DND-41 (cell line): ENCODE measurements around the gene MAGIX.

ENCODE experiments used
- ATAC-seq: fragments of 200-7000 bp; cut with Tn5 transposase; 3 replicates; pipeline ENCODE4 v1.9.1; 2021; ENCODE audit warnings: low read depth; ENCODE audit not compliant: insufficient read depth
- DNase-seq: peaks from one replicate; pipeline ENCODE4 v3.0.0-alpha.2; 2020
- H2AFZ ChIP-seq: 2 replicates; pipeline ENCODE4 v1.6.0; 2012; ENCODE audit warnings: low read depth, low read length
- H3K27ac ChIP-seq: 2 replicates; pipeline ENCODE4 v1.5.1; 2012; ENCODE audit warnings: low read length, inconsistent platforms
- H3K27me3 ChIP-seq: fragments of 200-600 bp; sonication (generic); 2 replicates; pipeline ENCODE4 v1.6.0; 2012; ENCODE audit warnings: low read length, mild to moderate bottlenecking, inconsistent platforms; ENCODE audit not compliant: insufficient read depth, poor library complexity
- H3K36me3 ChIP-seq: 2 replicates; pipeline ENCODE4 v1.5.1; 2012; ENCODE audit warnings: low read length, inconsistent platforms; ENCODE audit not compliant: insufficient read depth
- H3K4me1 ChIP-seq: 2 replicates; pipeline ENCODE4 v1.5.1; 2012; ENCODE audit warnings: mild to moderate bottlenecking, low read length; ENCODE audit not compliant: insufficient read depth
- H3K4me2 ChIP-seq: 2 replicates; pipeline ENCODE4 v1.6.0; 2012; ENCODE audit warnings: mild to moderate bottlenecking, moderate library complexity, low read length, inconsistent platforms; ENCODE audit not compliant: insufficient read depth
- H3K4me3 ChIP-seq, 2 experiments: fragments of 200-600 bp in 1 of 2; shearing (Covaris generic) in 1 of 2; 2 replicates each; pipeline ENCODE4 v1.5.1; 2012 to 2016; ENCODE audit warnings: inconsistent platforms in 2 of 2, low read length in 2 of 2, mild to moderate bottlenecking in 2 of 2, low read depth in 1 of 2, moderate library complexity in 1 of 2
- H3K79me2 ChIP-seq: 2 replicates; pipeline ENCODE4 v1.6.0; 2012; ENCODE audit warnings: low read length, inconsistent platforms; ENCODE audit not compliant: insufficient read depth
- H3K9ac ChIP-seq: 2 replicates; pipeline ENCODE4 v1.6.0; 2012; ENCODE audit warnings: low read depth, mild to moderate bottlenecking, inconsistent platforms, low read length, moderate library complexity
- H3K9me3 ChIP-seq: 2 replicates; pipeline ENCODE4 v1.5.1; 2012; ENCODE audit warnings: low read length, moderate library complexity, mild to moderate bottlenecking, inconsistent platforms; ENCODE audit not compliant: insufficient read depth, severe bottlenecking
- H4K20me1 ChIP-seq: 2 replicates; pipeline ENCODE4 v1.6.0; 2012; ENCODE audit warnings: low read length; ENCODE audit not compliant: insufficient read depth
- EZH2 ChIP-seq: IDR thresholded peaks from 3 replicates; pipeline ENCODE4 v1.6.1; 2012; ENCODE audit warnings: borderline replicate concordance, low read depth, mild to moderate bottlenecking, moderate library complexity, low read length, inconsistent platforms; ENCODE audit not compliant: severe bottlenecking
- TF ChIP-seq, protein P1 (sequence below): IDR thresholded peaks from 2 replicates; pipeline ENCODE4 v1.5.1; 2012; ENCODE audit warnings: borderline replicate concordance, low read length, moderate library complexity, mild to moderate bottlenecking; ENCODE audit not compliant: poor library complexity, severe bottlenecking; ENCODE audit errors: extremely low read depth

The MAGIX gene

DNA sequence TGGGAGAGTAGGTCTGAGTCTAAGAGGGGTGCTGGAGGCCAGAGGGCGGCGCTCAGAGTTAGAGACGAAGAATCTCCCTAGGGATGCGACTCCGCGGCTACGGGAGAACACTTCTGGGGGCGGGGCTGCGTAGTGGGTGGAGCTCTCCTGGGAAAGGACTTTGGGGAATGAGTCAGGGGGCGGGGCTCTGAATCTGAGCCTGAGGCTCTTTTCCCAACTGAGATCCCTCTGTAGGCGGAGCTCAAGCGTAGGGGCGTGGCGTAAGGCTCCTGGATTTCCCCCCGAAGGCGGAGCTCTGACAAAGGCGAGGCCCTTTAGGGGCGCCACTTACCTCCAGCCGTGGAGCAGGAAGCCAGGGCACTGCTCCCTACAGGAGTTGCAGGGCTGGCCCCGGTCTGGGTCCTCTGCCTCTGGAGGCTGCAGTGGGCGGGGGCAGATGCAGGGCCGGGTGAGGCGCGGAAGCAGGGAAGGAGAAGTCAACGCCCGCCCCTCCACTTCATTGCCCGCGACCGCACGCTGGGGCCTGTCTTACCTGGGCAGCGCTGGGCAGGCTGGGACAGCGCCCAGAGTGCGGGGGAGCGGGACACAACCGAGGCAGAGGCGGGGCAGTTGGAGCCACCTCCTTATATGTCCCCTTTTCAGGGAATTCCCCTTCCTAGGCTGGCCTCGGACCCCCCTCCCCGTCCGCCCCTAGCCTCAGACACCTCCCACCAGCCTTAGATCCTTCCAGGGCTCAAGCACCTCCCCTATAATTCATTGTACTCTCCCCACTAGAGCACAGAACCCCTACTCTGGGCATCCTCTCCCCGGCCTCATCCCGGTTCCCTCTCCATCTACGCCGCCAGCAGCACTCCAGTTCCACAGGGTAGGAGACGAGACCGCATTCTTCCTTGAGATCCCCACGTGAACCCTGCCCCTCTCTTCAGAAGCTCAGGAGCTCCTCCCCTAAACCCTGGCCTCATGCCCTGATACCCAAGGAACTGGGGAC lies 22.0 kb downstream of the MAGIX start:
- Histone ChIP-seq H3K9me3 (no peaks in the 10 kb centered on the region), H3K4me1 (peaks cover 22% of the 10 kb centered on the region), H3K36me3 (peaks cover 21% of the 10 kb centered on the region), H3K4me3 (peak overlapping the region in 1 of 2 experiments; percentile 90; a peak in 2 of 4 replicates), H3K9ac (peak overlapping the region; percentile 79), H3K79me2 (peaks cover 14% of the 10 kb centered on the region), H3K27me3 (no peaks in the 10 kb centered on the region), H3K27ac (no peak overlapping the region), H4K20me1 (no peaks in the 10 kb centered on the region), H2AFZ (no peak overlapping the region), H3K4me2 (peak overlapping the region; percentile 82)
- ATAC-seq (no peak), DNase-seq (no peak)
- TF ChIP-seq, protein P1, sequence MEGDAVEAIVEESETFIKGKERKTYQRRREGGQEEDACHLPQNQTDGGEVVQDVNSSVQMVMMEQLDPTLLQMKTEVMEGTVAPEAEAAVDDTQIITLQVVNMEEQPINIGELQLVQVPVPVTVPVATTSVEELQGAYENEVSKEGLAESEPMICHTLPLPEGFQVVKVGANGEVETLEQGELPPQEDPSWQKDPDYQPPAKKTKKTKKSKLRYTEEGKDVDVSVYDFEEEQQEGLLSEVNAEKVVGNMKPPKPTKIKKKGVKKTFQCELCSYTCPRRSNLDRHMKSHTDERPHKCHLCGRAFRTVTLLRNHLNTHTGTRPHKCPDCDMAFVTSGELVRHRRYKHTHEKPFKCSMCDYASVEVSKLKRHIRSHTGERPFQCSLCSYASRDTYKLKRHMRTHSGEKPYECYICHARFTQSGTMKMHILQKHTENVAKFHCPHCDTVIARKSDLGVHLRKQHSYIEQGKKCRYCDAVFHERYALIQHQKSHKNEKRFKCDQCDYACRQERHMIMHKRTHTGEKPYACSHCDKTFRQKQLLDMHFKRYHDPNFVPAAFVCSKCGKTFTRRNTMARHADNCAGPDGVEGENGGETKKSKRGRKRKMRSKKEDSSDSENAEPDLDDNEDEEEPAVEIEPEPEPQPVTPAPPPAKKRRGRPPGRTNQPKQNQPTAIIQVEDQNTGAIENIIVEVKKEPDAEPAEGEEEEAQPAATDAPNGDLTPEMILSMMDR = no peak

DNA sequence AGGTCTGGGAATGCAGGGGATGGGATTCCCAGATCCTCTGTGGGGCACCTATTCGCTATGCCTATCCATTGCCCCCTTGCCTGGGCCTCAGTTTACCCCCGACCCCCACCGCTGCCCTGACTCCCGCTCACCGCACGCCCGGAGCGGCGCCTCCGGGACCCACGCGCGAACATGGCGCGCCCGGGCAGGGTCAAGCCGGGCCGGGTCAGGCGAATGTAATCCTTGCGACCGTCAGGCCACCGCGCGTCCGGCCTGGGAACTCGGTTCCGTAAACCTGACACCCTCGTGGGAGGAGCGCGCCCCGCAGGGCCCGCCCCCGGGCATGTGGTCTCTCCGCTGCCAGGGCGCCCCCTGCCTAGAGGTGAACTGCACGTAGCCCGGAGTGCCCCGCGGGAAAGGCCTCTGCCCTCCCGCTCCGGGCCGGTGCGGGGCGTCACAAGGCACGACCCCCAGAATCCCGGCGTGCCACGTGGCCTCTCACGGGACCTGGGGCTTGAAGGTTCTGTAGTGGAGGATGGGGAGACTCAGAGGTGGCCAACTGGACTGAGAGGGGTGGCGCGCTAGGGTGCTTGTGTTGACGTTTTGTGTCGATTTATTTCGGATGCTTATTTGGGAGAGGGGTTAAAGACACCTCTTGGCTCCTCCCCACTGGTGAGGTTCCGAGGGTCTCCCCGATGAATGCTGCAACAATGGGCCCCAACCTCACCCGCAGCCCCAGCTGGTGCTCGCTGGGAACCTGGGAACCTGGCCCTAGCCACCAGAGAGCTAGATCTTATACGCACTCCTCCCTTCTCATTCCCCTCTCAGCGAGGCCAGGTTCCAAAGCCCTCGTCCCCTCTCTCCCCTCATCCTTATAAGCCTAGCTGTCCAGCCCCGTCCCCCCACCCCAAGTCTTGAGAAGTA lies 23.8 kb downstream of the MAGIX start, which contains the start of gene PRICKLE3:
Gene PRICKLE3 (minus strand): TSS at position 249 of the 903 bp plus-strand sequence. CDS start 76 bp downstream, at position 173.
- Histone ChIP-seq H3K9ac (peak within 1 kb of the TSS; percentile 79), H3K4me2 (peak within 1 kb of the TSS; percentile 82), H2AFZ (peak within 1 kb of the TSS; percentile 74), H3K27me3 (no peaks in the 10 kb centered on the region), H3K36me3 (peaks cover 13% of the 10 kb centered on the region), H3K4me1 (peaks cover 29% of the 10 kb centered on the region), H3K4me3 (peak within 1 kb of the TSS; percentile 65 to 90; a peak in 3 of 4 replicates), H3K79me2 (peaks cover 18% of the 10 kb centered on the region), H4K20me1 (no peaks in the 10 kb centered on the region), H3K9me3 (no peaks in the 10 kb centered on the region), H3K27ac (peak within 1 kb of the TSS; percentile 77)
- ATAC-seq (peak; percentile 53), DNase-seq (peak; percentile 84)
- TF ChIP-seq, protein P1 = peak; percentile 68
- no peak for TF ChIP-seq EZH2

DNA sequence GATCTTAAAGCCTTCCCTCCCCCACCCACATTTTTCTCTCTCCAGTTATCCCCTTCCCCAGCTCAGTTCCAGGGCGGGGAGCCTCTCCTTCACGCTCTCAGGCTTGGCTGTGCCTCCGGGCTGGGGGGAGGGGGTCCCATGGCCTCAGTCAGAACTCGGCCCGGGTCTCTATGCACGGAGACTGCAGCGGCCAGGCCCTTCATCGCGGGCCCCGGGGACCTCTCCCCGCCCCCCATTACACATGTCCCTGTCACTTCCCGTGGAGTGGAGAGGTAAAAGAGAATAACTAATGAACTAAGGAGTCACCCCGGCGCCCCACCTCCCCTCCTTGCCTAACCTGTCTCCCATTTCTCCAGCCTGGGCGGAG lies 24.5 kb downstream of the MAGIX start:
- Histone ChIP-seq H3K9ac (no peak overlapping the region; the same call in 1 of the 2 replicates), H3K79me2 (peaks cover 23% of the 10 kb centered on the region), H3K9me3 (no peaks in the 10 kb centered on the region), H3K4me2 (peak overlapping the region; percentile 82), H3K27ac (peak overlapping the region; percentile 77; the same call in 1 of the 2 replicates), H3K4me1 (peaks cover 30% of the 10 kb centered on the region), H3K36me3 (peaks cover 13% of the 10 kb centered on the region), H3K4me3 (no peak overlapping the region; a peak in 1 of 4 replicates), H3K27me3 (no peaks in the 10 kb centered on the region), H4K20me1 (no peaks in the 10 kb centered on the region), H2AFZ (no peak overlapping the region)
- TF ChIP-seq, protein P1 = no peak
- TF ChIP-seq EZH2 = no peak
- ATAC-seq (no peak), DNase-seq (no peak)
